Measurements from ENCODE around the gene ALDH1A1. TPM values are rescaled to one million over a fixed set of nuclear protein-coding genes. Genes with fewer than 3 reads are reported as not detected.

ALDH1A1 gene
- total RNA-seq, result 118 and 122 TPM in 2 replicates

DNA sequence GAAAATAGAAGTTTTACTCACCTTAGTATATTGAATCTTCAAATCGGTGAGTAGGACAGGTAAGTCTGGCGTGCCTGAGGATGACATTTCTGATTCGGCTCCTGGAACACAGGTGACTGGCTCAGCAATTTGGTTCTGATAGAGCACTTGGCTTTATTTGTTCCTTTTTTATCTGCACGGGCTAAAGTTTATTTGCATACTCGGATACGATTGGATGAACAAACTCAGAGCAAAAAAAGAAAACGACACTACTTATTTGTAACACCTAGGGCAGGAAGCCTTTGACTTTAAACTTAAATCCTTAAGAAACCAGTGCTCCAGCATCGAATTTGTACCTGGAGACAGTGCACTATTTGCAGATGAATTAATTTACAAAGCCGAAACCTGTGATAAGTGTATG is at the start of gene ALDH1A1:
TSS of gene ALDH1A1 (minus strand) at position 140 of the 400 bp plus-strand sequence. CDS start at position 87, 53 bp downstream.

Other genes with a start within 250 kb of the ALDH1A1 start
- 467 and 638 TPM in 2 replicates for gene ANXA1, start 198.8 kb upstream of the ALDH1A1 start, total RNA-seq